K562 (cell line): ENCODE data around the gene CDCP1. TPM values are rescaled to one million over a fixed set of nuclear protein-coding genes. Genes with fewer than 3 reads are reported as not detected.
A peak's percentile ranks its signal among the peaks of the same experiment; 100 is the strongest.

Experiments used
- CBFB ChIP-seq: sonication (generic); formaldehyde crosslinking; IDR thresholded peaks from 2 replicates; pipeline ENCODE4 v1.4.0; 2020; ENCODE audit warnings: mild to moderate bottlenecking, missing genetic modification reagents
- CHCHD3 ChIP-seq: fragments of 250-450 bp; sonication (Bioruptor Pico); IDR thresholded peaks from 2 replicates; pipeline ENCODE4 v2.1.2; 2022; ENCODE audit warnings: mild to moderate bottlenecking
- CREB1 ChIP-seq, 2 experiments: sonication (generic) in 1 of 2; formaldehyde crosslinking in 1 of 2; IDR thresholded peaks; 2 replicates each; pipeline versions ENCODE4 v1.6.1 to v1.8.0; 2012 to 2022; ENCODE audit warnings: inconsistent platforms in 1 of 2, mild to moderate bottlenecking in 1 of 2, missing genetic modification reagents in 1 of 2, moderate library complexity in 1 of 2
- HLTF ChIP-seq: fragments of 450-650 bp; IDR thresholded peaks from 2 replicates; pipeline ENCODE4 v1.6.1; 2016
- HNRNPUL1 ChIP-seq: fragments of 200-400 bp; formaldehyde crosslinking; IDR thresholded peaks from 2 replicates; pipeline ENCODE4 v1.6.1; 2017; ENCODE audit warnings: low read length
- NCOR1 ChIP-seq: fragments of 450-650 bp; IDR thresholded peaks from 2 replicates; pipeline ENCODE4 v1.6.1; 2016; ENCODE audit warnings: mild to moderate bottlenecking, moderate library complexity
- NELFE ChIP-seq: IDR thresholded peaks from 2 replicates; pipeline ENCODE4 v1.6.1; 2011; ENCODE audit warnings: mild to moderate bottlenecking; ENCODE audit not compliant: insufficient read depth, insufficient read length
- NONO ChIP-seq, 2 experiments: fragments of 200-400 bp in 1 of 2; fragments of 450-650 bp in 1 of 2; formaldehyde crosslinking in 1 of 2; IDR thresholded peaks; 2 replicates each; pipeline ENCODE4 v1.6.1; 2017; ENCODE audit warnings: low read depth in 2 of 2, mild to moderate bottlenecking in 2 of 2, moderate library complexity in 2 of 2, low read length in 1 of 2
- PHF8 ChIP-seq: fragments of 200-600 bp; sonication (generic); IDR thresholded peaks from 2 replicates; pipeline ENCODE4 v1.6.1; 2012; ENCODE audit warnings: mixed run types, mild to moderate bottlenecking, inconsistent platforms, low read length, moderate library complexity, borderline replicate concordance
- RBM14 ChIP-seq: fragments of 200-400 bp; formaldehyde crosslinking; IDR thresholded peaks from 2 replicates; pipeline ENCODE4 v1.6.1; 2018; ENCODE audit warnings: low read depth, mild to moderate bottlenecking, low read length, moderate library complexity, borderline replicate concordance; ENCODE audit not compliant: insufficient read depth
- SAFB ChIP-seq: fragments of 200-400 bp; formaldehyde crosslinking; IDR thresholded peaks from 2 replicates; pipeline ENCODE4 v1.6.1; 2017; ENCODE audit warnings: low read depth, low read length, borderline replicate concordance
- SNIP1 ChIP-seq: fragments of 450-650 bp; IDR thresholded peaks from 2 replicates; pipeline ENCODE4 v1.7.1; 2017; ENCODE audit warnings: low read depth, mild to moderate bottlenecking
- TEAD2 ChIP-seq: fragments of 450-650 bp; IDR thresholded peaks from 2 replicates; pipeline ENCODE4 v1.6.1; 2016; ENCODE audit warnings: missing genetic modification characterization, control low read depth, missing compliant biosample characterization
- YY1 ChIP-seq, 3 experiments: IDR thresholded peaks; 2 replicates each; pipeline ENCODE4 v1.6.1; 2011; ENCODE audit warnings: low read length in 2 of 3, mild to moderate bottlenecking in 2 of 3, moderate library complexity in 2 of 3, borderline replicate concordance in 1 of 3, control low read depth in 1 of 3, low read depth in 1 of 3; ENCODE audit not compliant: insufficient read depth in 3 of 3, insufficient replicate concordance in 2 of 3, control insufficient read depth in 1 of 3, insufficient read length in 1 of 3; ENCODE audit errors: extremely low read depth in 1 of 3
- polyA plus RNA-seq, 8 experiments: library from polyadenylated mRNA; depleted of rRNA in 4 of 8; stranded (reverse) in 5 of 8; unstranded in 3 of 8; fragments of >200 nt; fragmentation: Nextera tagmentation in 2 of 8; fragmentation: Illumina TruSeq in 1 of 8; extraction: Ambion mirVana in 2 of 8; extraction: Trizol in 1 of 8; gene quantifications; 2 replicates each; pipeline versions ENCODE4 v1.2.1 to v1.2.3, GENCODE V29; 2011 to 2014; ENCODE audit warnings: inconsistent platforms in 1 of 8, missing spikeins in 1 of 8
- total RNA-seq, 7 experiments: library from RNA; depleted of rRNA in 6 of 7; stranded (reverse); fragments of >200 nt in 6 of 7; fragmentation: Illumina TruSeq in 2 of 7; extraction: Trizol in 2 of 7; gene quantifications; 2 replicates each; pipeline versions ENCODE4 v1.2.1 to v1.2.3, GENCODE V29; 2011 to 2021; ENCODE audit warnings: low replicate concordance in 1 of 7
- TF ChIP-seq, protein P1 (sequence below): fragments of 250-450 bp; sonication (Bioruptor Pico); IDR thresholded peaks from 2 replicates; pipeline ENCODE4 v1.8.0; 2022; ENCODE audit warnings: moderate library complexity, mild to moderate bottlenecking, inconsistent platforms
- TF ChIP-seq, protein P2 (sequence below): fragments of 250-450 bp; sonication (Bioruptor Pico); IDR thresholded peaks from 2 replicates; pipeline ENCODE4 v1.4.0; 2020
- TF ChIP-seq, protein P3 (sequence below): fragments of 200-800 bp; sonication (Bioruptor generic); IDR thresholded peaks from 2 replicates; pipeline ENCODE4 v1.6.1; 2017; ENCODE audit warnings: missing genetic modification characterization, missing compliant biosample characterization

The CDCP1 gene
- total and polyA plus RNA-seq, 9 of the 15 experiments (the other 6 are each of a cell fraction or from before 2014, with no cell fraction given): 3.9 to 16.4 (median 5.2) TPM

DNA sequence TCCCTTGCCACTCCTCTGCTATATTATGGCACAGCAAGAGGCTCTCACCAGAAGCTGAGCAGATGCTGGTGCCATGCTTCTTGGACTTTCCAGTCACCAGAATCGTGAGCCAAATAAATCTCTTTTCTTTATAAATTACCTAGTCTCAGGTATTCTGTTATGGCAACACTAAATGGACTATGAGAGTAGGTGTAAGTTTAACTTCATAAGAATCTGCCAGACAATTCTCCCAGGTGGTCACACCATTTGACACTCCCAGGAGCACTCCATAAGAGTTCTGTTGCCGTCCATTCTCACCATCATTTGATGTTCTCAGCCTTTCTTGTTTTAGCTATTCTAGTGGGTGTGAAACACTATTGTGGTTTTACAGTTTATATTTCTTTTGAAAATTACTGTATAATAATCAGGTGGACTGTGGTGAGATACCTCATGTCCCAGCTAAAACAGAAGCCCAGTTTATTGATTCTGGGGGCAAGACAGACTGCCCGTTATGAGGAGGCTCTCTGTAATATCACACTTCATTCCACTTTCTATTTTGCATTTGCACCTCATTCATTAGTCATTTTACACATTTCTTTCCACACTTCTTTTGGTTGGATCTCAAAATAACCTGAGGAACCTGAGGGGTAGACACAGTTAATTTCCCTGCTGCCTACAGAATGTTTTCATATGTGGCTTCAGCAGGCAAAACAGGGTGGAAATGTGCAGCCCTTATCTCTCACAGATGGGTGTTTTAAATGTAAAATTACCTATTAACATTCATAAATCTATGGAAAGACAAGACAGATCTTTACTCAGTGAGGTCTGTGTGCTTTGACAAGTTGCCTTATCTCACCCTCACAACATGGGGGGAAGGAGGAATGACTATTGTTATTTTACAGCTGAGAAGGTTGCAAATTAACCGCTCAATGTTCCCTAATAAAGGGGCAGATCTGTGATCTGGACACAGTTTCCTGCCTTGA, 42.1 kb downstream of the CDCP1 start (continued):
- TF ChIP-seq NONO (IDR thresholded peaks at IDR 0.05; ENCODE audit: low read depth in 2 of 2, low read length in 1 of 2): peak in 1 of 2 experiments; percentile 85; a peak in 1 of 4 replicates
- peak; percentile 98 for TF ChIP-seq NCOR1
- peak; percentile 60; the same call in 1 of the 2 replicates for TF ChIP-seq HLTF
- TF ChIP-seq, protein P1, sequence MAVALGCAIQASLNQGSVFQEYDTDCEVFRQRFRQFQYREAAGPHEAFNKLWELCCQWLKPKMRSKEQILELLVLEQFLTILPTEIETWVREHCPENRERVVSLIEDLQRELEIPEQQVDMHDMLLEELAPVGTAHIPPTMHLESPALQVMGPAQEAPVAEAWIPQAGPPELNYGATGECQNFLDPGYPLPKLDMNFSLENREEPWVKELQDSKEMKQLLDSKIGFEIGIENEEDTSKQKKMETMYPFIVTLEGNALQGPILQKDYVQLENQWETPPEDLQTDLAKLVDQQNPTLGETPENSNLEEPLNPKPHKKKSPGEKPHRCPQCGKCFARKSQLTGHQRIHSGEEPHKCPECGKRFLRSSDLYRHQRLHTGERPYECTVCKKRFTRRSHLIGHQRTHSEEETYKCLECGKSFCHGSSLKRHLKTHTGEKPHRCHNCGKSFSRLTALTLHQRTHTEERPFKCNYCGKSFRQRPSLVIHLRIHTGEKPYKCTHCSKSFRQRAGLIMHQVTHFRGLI (CRISPR knock-in tag): no peak
- TF ChIP-seq CHCHD3 (CRISPR knock-in tag): no peak
- TF ChIP-seq, protein P2, sequence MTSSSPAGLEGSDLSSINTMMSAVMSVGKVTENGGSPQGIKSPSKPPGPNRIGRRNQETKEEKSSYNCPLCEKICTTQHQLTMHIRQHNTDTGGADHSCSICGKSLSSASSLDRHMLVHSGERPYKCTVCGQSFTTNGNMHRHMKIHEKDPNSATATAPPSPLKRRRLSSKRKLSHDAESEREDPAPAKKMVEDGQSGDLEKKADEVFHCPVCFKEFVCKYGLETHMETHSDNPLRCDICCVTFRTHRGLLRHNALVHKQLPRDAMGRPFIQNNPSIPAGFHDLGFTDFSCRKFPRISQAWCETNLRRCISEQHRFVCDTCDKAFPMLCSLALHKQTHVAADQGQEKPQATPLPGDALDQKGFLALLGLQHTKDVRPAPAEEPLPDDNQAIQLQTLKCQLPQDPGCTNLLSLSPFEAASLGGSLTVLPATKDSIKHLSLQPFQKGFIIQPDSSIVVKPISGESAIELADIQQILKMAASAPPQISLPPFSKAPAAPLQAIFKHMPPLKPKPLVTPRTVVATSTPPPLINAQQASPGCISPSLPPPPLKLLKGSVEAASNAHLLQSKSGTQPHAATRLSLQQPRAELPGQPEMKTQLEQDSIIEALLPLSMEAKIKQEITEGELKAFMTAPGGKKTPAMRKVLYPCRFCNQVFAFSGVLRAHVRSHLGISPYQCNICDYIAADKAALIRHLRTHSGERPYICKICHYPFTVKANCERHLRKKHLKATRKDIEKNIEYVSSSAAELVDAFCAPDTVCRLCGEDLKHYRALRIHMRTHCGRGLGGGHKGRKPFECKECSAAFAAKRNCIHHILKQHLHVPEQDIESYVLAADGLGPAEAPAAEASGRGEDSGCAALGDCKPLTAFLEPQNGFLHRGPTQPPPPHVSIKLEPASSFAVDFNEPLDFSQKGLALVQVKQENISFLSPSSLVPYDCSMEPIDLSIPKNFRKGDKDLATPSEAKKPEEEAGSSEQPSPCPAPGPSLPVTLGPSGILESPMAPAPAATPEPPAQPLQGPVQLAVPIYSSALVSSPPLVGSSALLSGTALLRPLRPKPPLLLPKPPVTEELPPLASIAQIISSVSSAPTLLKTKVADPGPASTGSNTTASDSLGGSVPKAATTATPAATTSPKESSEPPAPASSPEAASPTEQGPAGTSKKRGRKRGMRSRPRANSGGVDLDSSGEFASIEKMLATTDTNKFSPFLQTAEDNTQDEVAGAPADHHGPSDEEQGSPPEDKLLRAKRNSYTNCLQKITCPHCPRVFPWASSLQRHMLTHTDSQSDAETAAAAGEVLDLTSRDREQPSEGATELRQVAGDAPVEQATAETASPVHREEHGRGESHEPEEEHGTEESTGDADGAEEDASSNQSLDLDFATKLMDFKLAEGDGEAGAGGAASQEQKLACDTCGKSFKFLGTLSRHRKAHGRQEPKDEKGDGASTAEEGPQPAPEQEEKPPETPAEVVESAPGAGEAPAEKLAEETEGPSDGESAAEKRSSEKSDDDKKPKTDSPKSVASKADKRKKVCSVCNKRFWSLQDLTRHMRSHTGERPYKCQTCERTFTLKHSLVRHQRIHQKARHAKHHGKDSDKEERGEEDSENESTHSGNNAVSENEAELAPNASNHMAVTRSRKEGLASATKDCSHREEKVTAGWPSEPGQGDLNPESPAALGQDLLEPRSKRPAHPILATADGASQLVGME: no peak
- no peak for TF ChIP-seq CBFB (CRISPR knock-in tag)
- TF ChIP-seq CREB1 (IDR thresholded peaks at IDR 0.05): peak; percentile 74; the same call in 1 of the 2 replicates
- no peak for TF ChIP-seq CREB1 (CRISPR knock-in tag; IDR thresholded peaks at IDR 0.05)
- TF ChIP-seq, protein P3, sequence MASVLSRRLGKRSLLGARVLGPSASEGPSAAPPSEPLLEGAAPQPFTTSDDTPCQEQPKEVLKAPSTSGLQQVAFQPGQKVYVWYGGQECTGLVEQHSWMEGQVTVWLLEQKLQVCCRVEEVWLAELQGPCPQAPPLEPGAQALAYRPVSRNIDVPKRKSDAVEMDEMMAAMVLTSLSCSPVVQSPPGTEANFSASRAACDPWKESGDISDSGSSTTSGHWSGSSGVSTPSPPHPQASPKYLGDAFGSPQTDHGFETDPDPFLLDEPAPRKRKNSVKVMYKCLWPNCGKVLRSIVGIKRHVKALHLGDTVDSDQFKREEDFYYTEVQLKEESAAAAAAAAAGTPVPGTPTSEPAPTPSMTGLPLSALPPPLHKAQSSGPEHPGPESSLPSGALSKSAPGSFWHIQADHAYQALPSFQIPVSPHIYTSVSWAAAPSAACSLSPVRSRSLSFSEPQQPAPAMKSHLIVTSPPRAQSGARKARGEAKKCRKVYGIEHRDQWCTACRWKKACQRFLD (CRISPR knock-in tag): peak; percentile 94
- TF ChIP-seq HNRNPUL1: no peak
- no peak for TF ChIP-seq PHF8
- TF ChIP-seq RBM14: no peak
- TF ChIP-seq NELFE: no peak
- no peak for TF ChIP-seq TEAD2 (tag)
- no peak for TF ChIP-seq YY1 (IDR thresholded peaks at IDR 0.05; ENCODE audit: borderline replicate concordance in 1 of 3, control insufficient read depth in 1 of 3, extremely low read depth in 1 of 3, insufficient read depth in 3 of 3, insufficient read length in 1 of 3, insufficient replicate concordance in 2 of 3, low read depth in 1 of 3, low read length in 2 of 3)
- TF ChIP-seq SAFB: no peak
- no peak for TF ChIP-seq SNIP1
